K562 (cell line): Measurements from ENCODE around the gene NAV2. TPM values are rescaled to one million over a fixed set of nuclear protein-coding genes. Genes with fewer than 3 reads are reported as not detected.

Experiments used
- ATAC-seq: fragments of 200-7000 bp; cut with Tn5 transposase; 3 replicates; pipeline ENCODE4 v1.9.1; 2020; ENCODE audit warnings: moderate library complexity
- BruUV-seq: library from RNA; stranded (reverse); fragments of 400-500 nt; replicated peaks from 2 replicates; lab custom pipeline; 2021; lab: Mats Ljungman, UMichigan
- CTCF ChIA-PET: fragments of 300-600 bp; formaldehyde crosslinking; extraction: SDS; loops from one replicate; lab custom pipeline; 2021; ENCODE audit warnings: low intra/inter-chr PET ratio; lab: Yijun Ruan, JAX
- POLR2A ChIA-PET: fragments of 300-600, 350-650 bp; sonication (Branson Sonifier 250); formaldehyde crosslinking; extraction: SDS; loops from one replicate; lab custom pipeline; 2021; ENCODE audit warnings: antibody characterized with exemption, inconsistent platforms; lab: Yijun Ruan, JAX
- DNase-seq, 4 experiments: peaks; one replicate each; pipeline versions ENCODE4 v3.0.0 to v3.0.0-alpha.2; 2011 to 2018; ENCODE audit warnings: low spot score in 3 of 4, mixed read lengths in 3 of 4; ENCODE audit errors: extremely low read depth in 1 of 4
- FAIRE-seq: peaks from 2 replicates; lab custom pipeline; 2011; peaks lifted over from hg19 to GRCh38; lab: Jason Lieb, UNC
- H2AFZ ChIP-seq: 2 replicates; pipeline ENCODE4 v1.6.0; 2011; ENCODE audit warnings: low read depth, low read length, control low read depth, inconsistent platforms
- H3K27ac ChIP-seq: fragments of 200-600 bp; 3 replicates; pipeline ENCODE4 v1.8.0; 2011; ENCODE audit warnings: low read depth, mild to moderate bottlenecking, control low read depth, inconsistent platforms, low read length, moderate library complexity, mixed read lengths; ENCODE audit errors: extremely low read depth
- H3K27me3 ChIP-seq, 2 experiments: fragments of 300-600 bp in 1 of 2; 2 replicates in 1 of 2; 3 replicates in 1 of 2; pipeline versions ENCODE4 v1.6.0 to v1.8.0; 2011; ENCODE audit warnings: inconsistent platforms in 2 of 2, low read length in 2 of 2, mild to moderate bottlenecking in 1 of 2, mixed read lengths in 1 of 2, moderate library complexity in 1 of 2; ENCODE audit not compliant: control insufficient read depth in 2 of 2, insufficient read depth in 2 of 2
- H3K36me3 ChIP-seq: fragments of 300-600 bp; 3 replicates; pipeline ENCODE4 v1.8.0; 2011; ENCODE audit warnings: mild to moderate bottlenecking, low read length, inconsistent platforms; ENCODE audit not compliant: control insufficient read depth, insufficient read depth
- H3K4me1 ChIP-seq, 2 experiments: fragments of 200-600 bp in 1 of 2; replicated peaks in 1 of 2; 2 replicates in 1 of 2; 3 replicates in 1 of 2; pipeline versions ENCODE4 v1.5.1 to v1.8.0; 2011; ENCODE audit warnings: inconsistent platforms in 2 of 2, low read length in 2 of 2, mild to moderate bottlenecking in 1 of 2, mixed read lengths in 1 of 2, moderate library complexity in 1 of 2; ENCODE audit not compliant: control insufficient read depth in 2 of 2, insufficient read depth in 2 of 2
- H3K4me2 ChIP-seq: 2 replicates; pipeline ENCODE4 v1.6.1; 2011; ENCODE audit warnings: low read length, control low read depth, inconsistent platforms, mixed read lengths; ENCODE audit not compliant: insufficient read depth
- H3K4me3 ChIP-seq: fragments of 200-600 bp; sonication (generic), shearing (Covaris generic); 2 replicates; pipeline ENCODE4 v1.5.1; 2016; ENCODE audit warnings: control low read depth, inconsistent platforms
- H3K79me2 ChIP-seq: fragments of 200-600 bp; 3 replicates; pipeline ENCODE4 v1.8.0; 2011; ENCODE audit warnings: low read length, inconsistent platforms; ENCODE audit not compliant: control insufficient read depth, insufficient read depth
- H3K9ac ChIP-seq, 2 experiments: 2 replicates each; pipeline versions ENCODE4 v1.6.0 to v1.6.1; 2011; ENCODE audit warnings: low read depth in 2 of 2, low read length in 2 of 2, control low read depth in 1 of 2, inconsistent platforms in 1 of 2, mild to moderate bottlenecking in 1 of 2, mixed read lengths in 1 of 2; ENCODE audit not compliant: insufficient read depth in 1 of 2
- H3K9me1 ChIP-seq: one replicate; pipeline ENCODE4 v1.6.0; 2011; ENCODE audit warnings: inconsistent platforms, mild to moderate bottlenecking, low read length, moderate library complexity; ENCODE audit not compliant: control insufficient read depth, insufficient read depth
- H3K9me3 ChIP-seq: replicated peaks from 2 replicates; pipeline ENCODE4 v1.5.1; 2011; ENCODE audit warnings: low read depth, low read length, inconsistent platforms; ENCODE audit not compliant: control insufficient read depth, insufficient read depth
- H4K20me1 ChIP-seq: replicated peaks from 2 replicates; pipeline ENCODE4 v1.6.1; 2011; ENCODE audit warnings: low read length, inconsistent platforms, mixed read lengths; ENCODE audit not compliant: control insufficient read depth, insufficient read depth
- CAMTA2 ChIP-seq: fragments of 250-450 bp; sonication (Bioruptor Pico); conservative IDR thresholded peaks from 2 replicates; pipeline ENCODE4 v1.5.1; 2022
- HSF4 ChIP-seq: fragments of 250-450 bp; sonication (Bioruptor Pico); IDR thresholded peaks from 2 replicates; pipeline ENCODE4 v2.1.2; 2022; ENCODE audit warnings: mild to moderate bottlenecking, moderate library complexity, borderline replicate concordance
- KAT2B ChIP-seq: IDR thresholded peaks from one replicate; pipeline ENCODE4 v1.6.1; 2012; ENCODE audit warnings: low read depth, mild to moderate bottlenecking, control low read depth, inconsistent platforms, low read length, moderate library complexity
- MYNN ChIP-seq, 2 experiments: sonication (generic); formaldehyde crosslinking in 1 of 2; IDR thresholded peaks; 2 replicates each; pipeline versions ENCODE4 v1.5.0 to v1.6.1; 2016 to 2020; ENCODE audit warnings: antibody characterized with exemption in 1 of 2, missing genetic modification reagents in 1 of 2
- RBFOX2 ChIP-seq: fragments of 200-400 bp; formaldehyde crosslinking; IDR thresholded peaks from 2 replicates; pipeline ENCODE4 v1.6.1; 2017; ENCODE audit warnings: low read depth, mild to moderate bottlenecking, low read length, moderate library complexity
- SIRT6 ChIP-seq: IDR thresholded peaks from one replicate; pipeline ENCODE4 v1.6.1; 2012; ENCODE audit warnings: low read depth, mild to moderate bottlenecking, control low read depth, inconsistent platforms, low read length, moderate library complexity
- SRSF1 ChIP-seq: fragments of 200-400 bp; formaldehyde crosslinking; IDR thresholded peaks from 2 replicates; pipeline ENCODE4 v1.6.1; 2017; ENCODE audit warnings: mild to moderate bottlenecking, low read depth, low read length, moderate library complexity
- ZFPM2 ChIP-seq: fragments of 250-450 bp; sonication (Bioruptor Pico); IDR thresholded peaks from 2 replicates; pipeline ENCODE4 v1.5.1; 2022; ENCODE audit warnings: mild to moderate bottlenecking
- WGBS: fragments of 100-300 bp; shearing (Covaris generic); methylation state at CpG from one replicate; pipeline ENCODE4 v1.1.6; 2016; ENCODE audit warnings: low coverage, mixed read lengths; ENCODE audit not compliant: insufficient coverage; ENCODE audit errors: missing lambda C conversion rate; 5-methylcytosine and 5-hydroxymethylcytosine counted together
- in situ Hi-C: fragments of 300-500 bp; cut with MboI; formaldehyde crosslinking; loops from 4 replicates; pipeline ENCODE4 v1.15.0; 2018; ENCODE audit warnings: inconsistent platforms, mixed read lengths
- intact Hi-C: fragments of 100-400 bp; cut with micrococcal nuclease; formaldehyde crosslinking; loops from 2 replicates; pipeline ENCODE4 v1.14.2; 2022
- polyA plus RNA-seq, 8 experiments: library from polyadenylated mRNA; depleted of rRNA in 4 of 8; stranded (reverse) in 5 of 8; unstranded in 3 of 8; fragments of >200 nt; fragmentation: Nextera tagmentation in 2 of 8; fragmentation: Illumina TruSeq in 1 of 8; extraction: Ambion mirVana in 2 of 8; extraction: Trizol in 1 of 8; gene quantifications; 2 replicates each; pipeline versions ENCODE4 v1.2.1 to v1.2.3, GENCODE V29; 2011 to 2014; ENCODE audit warnings: inconsistent platforms in 1 of 8, missing spikeins in 1 of 8
- total RNA-seq, 7 experiments: library from RNA; depleted of rRNA in 6 of 7; stranded (reverse); fragments of >200 nt in 6 of 7; fragmentation: Illumina TruSeq in 2 of 7; extraction: Trizol in 2 of 7; gene quantifications; 2 replicates each; pipeline versions ENCODE4 v1.2.1 to v1.2.3, GENCODE V29; 2011 to 2021; ENCODE audit warnings: low replicate concordance in 1 of 7

NAV2 gene
- total and polyA plus RNA-seq, 9 of the 15 experiments (the other 6 are each of a cell fraction or from before 2014, with no cell fraction given), result 0.03 to 0.35 (median 0.05) TPM

GRCh38 chr11:19789245-19789644 is 76.6 kb downstream of the NAV2 start:
- Histone ChIP-seq H3K4me1 (no peaks in the 10 kb centered on the region), H3K4me3 (no peak overlapping the region), H3K9me1 (no peaks in the 10 kb centered on the region), H3K9ac (no peak overlapping the region), H3K4me2 (no peak overlapping the region), H3K79me2 (no peaks in the 10 kb centered on the region), H2AFZ (no peak overlapping the region), H3K27ac (no peak overlapping the region), H3K27me3 (peaks cover 5 to 17% of the 10 kb centered on the region in 2 experiments; a peak in 3 of 5 replicates), H4K20me1 (no peaks in the 10 kb centered on the region), H3K36me3 (no peaks in the 10 kb centered on the region), H3K9me3 (no peaks in the 10 kb centered on the region)
- in situ Hi-C loops (no loop called here), intact Hi-C loops (no loop called here)
- DNase-seq, result no peak
- ChIA-PET POLR2A (interaction anchor here (1.0 kb wide), 1 partner anchor 713 kb away, joined by 3 read pairs; no protein-coding TSS in a partner anchor), CTCF (no interaction called here)
- 1% methylated on average over 6 of the region's 6 CpGs for WGBS
- no peak for ATAC-seq
- no TSS peak for BruUV-seq
- no peak for TF ChIP-seq KAT2B
- TF ChIP-seq MYNN (IDR thresholded peaks at IDR 0.05), result no peak
- no peak for TF ChIP-seq MYNN (CRISPR knock-in tag; IDR thresholded peaks at IDR 0.05)
- no peak for TF ChIP-seq SIRT6
- TF ChIP-seq CAMTA2 (CRISPR knock-in tag), result no peak
- TF ChIP-seq RBFOX2, result no peak
- TF ChIP-seq SRSF1, result no peak
- TF ChIP-seq HSF4, result no peak
- TF ChIP-seq ZFPM2 (CRISPR knock-in tag), result no peak
- TF ChIP-seq, all 486 proteins: peak for 0
- FAIRE-seq, result no peak
